Activated CD8-positive, alpha-beta memory T cell treated with anti-CD3 and anti-CD28 coated beads for 24 hours (primary cell): Measurements from ENCODE around the gene A1CF.

Experiments used
- DNase-seq: peaks from one replicate; pipeline ENCODE4 v3.0.0-alpha.2; 2020

Gene A1CF

GRCh38 chr10:50861370-50861769 is 24.1 kb downstream of the A1CF start:
- no peak for DNase-seq

- DNase-seq, result no peak
Observed at GRCh38 chr10:50857579-50857978, 27.8 kb downstream of the A1CF start.

GRCh38 chr10:50855461-50855860 is 30.0 kb downstream of the A1CF start:
- no peak for DNase-seq

- DNase-seq, result no peak
Observed at GRCh38 chr10:50855015-50855414, 30.4 kb downstream of the A1CF start.

GRCh38 chr10:50853557-50853956 is 31.9 kb downstream of the A1CF start:
- no peak for DNase-seq

GRCh38 chr10:50851884-50852671 is 33.3 kb downstream of the A1CF start:
- DNase-seq, result no peak

- DNase-seq, result no peak
Observed at GRCh38 chr10:50850578-50851230, 34.7 kb downstream of the A1CF start.

- DNase-seq, result no peak
Observed at GRCh38 chr10:50846753-50847152, 38.7 kb downstream of the A1CF start.

GRCh38 chr10:50837095-50837494 is 48.3 kb downstream of the A1CF start:
- DNase-seq, result no peak

- DNase-seq, result no peak
Observed at GRCh38 chr10:50832171-50832751, 53.2 kb downstream of the A1CF start.

- DNase-seq, result no peak
Observed at GRCh38 chr10:50830066-50830465, 55.4 kb downstream of the A1CF start.

- no peak for DNase-seq
Observed at GRCh38 chr10:50824782-50825181, 60.6 kb downstream of the A1CF start.

- no peak for DNase-seq
Observed at GRCh38 chr10:50823789-50824188, 61.6 kb downstream of the A1CF start.

GRCh38 chr10:50809596-50809995 is 75.8 kb downstream of the A1CF start:
- DNase-seq, result no peak

- no peak for DNase-seq
Observed at GRCh38 chr10:50807851-50808776, 77.3 kb downstream of the A1CF start.

- DNase-seq, result no peak
Observed at GRCh38 chr10:50805981-50806622, 79.3 kb downstream of the A1CF start.

- no peak for DNase-seq
Observed at GRCh38 chr10:50799595-50799994, 85.8 kb downstream of the A1CF start.

- no peak for DNase-seq
Observed at GRCh38 chr10:50798297-50798696, 87.1 kb downstream of the A1CF start.

- no peak for DNase-seq
Observed at GRCh38 chr10:50796693-50797092, 88.7 kb downstream of the A1CF start.

GRCh38 chr10:50794490-50794889 is 90.9 kb downstream of the A1CF start:
- DNase-seq, result no peak

- DNase-seq, result no peak
Observed at GRCh38 chr10:50788951-50789945, 96.2 kb downstream of the A1CF start.
